ENCODE data around the gene TBX10.
"Not testable (repeated sequence)": the region's sequence is repeated elsewhere in the genome, so short reads cannot be mapped to it uniquely, and the experiment has no call there.

Gene TBX10

DNA sequence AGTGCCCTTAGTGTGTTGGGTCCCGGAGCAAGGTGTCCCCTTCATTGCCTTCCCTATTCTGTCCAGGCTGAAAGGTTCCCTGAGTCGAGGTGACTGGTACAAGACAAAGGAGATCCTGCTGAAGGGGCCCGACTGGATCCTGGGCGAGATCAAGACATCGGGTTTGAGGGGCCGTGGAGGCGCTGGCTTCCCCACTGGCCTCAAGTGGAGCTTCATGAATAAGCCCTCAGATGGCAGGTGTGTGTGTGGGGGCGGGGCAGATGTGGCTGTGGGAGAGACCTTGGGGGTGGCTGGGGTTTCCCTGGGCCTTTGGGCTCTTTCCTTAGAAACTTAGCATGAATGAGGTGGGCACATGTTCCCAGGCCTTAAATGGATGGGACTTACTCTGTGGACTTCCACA, 31.1 kb downstream of the TBX10 start:
- TF ChIP-seq, protein P1, sequence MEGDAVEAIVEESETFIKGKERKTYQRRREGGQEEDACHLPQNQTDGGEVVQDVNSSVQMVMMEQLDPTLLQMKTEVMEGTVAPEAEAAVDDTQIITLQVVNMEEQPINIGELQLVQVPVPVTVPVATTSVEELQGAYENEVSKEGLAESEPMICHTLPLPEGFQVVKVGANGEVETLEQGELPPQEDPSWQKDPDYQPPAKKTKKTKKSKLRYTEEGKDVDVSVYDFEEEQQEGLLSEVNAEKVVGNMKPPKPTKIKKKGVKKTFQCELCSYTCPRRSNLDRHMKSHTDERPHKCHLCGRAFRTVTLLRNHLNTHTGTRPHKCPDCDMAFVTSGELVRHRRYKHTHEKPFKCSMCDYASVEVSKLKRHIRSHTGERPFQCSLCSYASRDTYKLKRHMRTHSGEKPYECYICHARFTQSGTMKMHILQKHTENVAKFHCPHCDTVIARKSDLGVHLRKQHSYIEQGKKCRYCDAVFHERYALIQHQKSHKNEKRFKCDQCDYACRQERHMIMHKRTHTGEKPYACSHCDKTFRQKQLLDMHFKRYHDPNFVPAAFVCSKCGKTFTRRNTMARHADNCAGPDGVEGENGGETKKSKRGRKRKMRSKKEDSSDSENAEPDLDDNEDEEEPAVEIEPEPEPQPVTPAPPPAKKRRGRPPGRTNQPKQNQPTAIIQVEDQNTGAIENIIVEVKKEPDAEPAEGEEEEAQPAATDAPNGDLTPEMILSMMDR (IDR thresholded peaks at IDR 0.05; ENCODE audit: low read length, missing control alignments), result no peak
- DNase-seq (ENCODE audit: low read depth), result no peak

DNA sequence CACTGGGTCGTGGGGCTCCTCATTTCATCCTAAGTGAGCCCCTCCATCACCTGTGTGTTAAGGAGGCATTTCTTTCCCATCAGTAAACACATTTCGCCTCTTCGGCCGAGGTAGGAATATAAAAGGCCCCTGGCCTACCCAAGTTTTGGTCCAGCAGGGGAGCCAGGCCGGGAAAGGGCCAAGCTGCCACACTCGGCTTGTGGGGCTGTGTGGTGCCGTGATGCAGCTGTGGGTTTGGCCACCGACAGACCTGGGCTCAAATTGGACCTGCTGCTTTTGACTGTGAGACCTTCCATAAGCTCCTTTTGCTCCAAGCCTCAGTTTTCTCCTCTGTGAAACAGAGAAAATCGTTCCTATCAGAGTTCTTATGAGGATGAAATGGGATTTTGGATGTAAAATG, 32.1 kb downstream of the TBX10 start:
- TF ChIP-seq, protein P1 (IDR thresholded peaks at IDR 0.05; ENCODE audit: low read length, missing control alignments), result no peak
- H3K4me3 ChIP-seq (replicated peaks; ENCODE audit: low read depth, low read length), result peak overlapping the region; percentile 94

More for the DNA sequence above, 31.1 kb downstream of the TBX10 start:
- H3K4me3 ChIP-seq (replicated peaks; ENCODE audit: low read depth, low read length), result no peak overlapping the region

DNA sequence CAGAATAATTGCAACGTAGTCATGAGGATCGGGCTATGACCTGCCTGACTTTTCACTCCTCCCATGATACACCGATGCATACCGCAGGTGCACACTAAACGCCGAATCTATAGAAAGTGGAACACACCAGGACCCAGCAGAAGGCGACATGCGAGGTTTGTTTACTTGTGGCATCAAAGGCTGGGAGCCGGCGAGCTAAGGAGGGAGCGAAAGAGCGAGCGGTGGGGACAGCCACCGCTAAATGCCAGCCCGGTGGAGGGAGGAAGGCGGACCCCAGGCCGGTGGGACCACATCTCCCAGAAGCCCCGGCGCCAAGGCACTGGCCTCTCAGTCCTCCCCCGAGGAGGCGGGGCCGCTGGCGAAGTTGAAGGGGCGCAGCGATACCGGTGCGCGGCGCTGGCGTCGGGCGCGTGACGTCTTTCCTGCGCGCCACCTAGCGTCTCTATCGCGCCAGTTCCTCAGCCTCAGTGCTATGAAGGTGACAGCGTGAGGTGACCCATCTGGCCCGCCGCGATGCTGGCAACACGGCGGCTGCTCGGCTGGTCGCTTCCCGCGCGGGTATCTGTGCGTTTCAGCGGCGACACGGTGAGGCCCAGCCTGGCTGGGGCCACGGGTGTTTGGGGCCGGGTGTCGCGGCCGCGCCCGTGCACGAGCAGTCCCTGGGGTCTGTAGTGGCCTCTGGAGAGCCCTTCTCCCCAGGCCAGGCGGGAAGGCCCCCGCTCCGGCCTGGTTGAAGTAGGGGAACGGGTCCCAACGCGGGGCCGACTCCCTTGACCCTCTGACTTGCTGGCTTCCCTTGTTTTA, 32.9 kb downstream of the TBX10 start, which contains the start of gene NDUFV1:
NDUFV1 (plus strand) TSS at position 445 of the 804 bp plus-strand sequence; CDS start at position 514, 69 bp downstream.
- H3K4me3 ChIP-seq (replicated peaks; ENCODE audit: low read depth, low read length), result peak within 1 kb of the TSS; percentile 94
- TF ChIP-seq, protein P1 (IDR thresholded peaks at IDR 0.05; ENCODE audit: low read length, missing control alignments), result peak; percentile 33
- DNase-seq (ENCODE audit: low read depth), result peak; percentile 93

More for the DNA sequence above, 32.1 kb downstream of the TBX10 start:
- no peak for DNase-seq (ENCODE audit: low read depth)

DNA sequence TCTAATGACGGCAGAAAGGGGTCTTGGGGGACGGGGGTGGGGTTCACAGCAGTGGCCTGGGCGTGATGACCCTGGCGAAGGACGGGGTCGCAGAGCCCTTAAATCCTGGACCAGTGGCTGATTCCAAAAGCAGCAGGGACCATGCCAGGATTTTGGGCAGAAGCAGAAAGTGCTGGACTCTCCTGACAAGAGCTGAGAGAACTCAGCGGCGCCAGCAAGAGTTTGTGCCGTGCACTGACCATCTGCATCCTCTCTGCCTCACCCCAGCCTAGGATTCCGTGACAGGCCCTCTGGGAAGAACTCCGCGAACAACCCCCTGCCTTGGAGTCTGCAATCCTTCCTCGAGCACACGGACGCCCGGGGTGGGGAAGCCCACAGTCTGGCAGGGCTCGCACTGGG, 33.5 kb downstream of the TBX10 start:
- TF ChIP-seq, protein P1 (IDR thresholded peaks at IDR 0.05; ENCODE audit: low read length, missing control alignments), result no peak
- peak overlapping the region; percentile 94 for H3K4me3 ChIP-seq (replicated peaks; ENCODE audit: low read depth, low read length)
- DNase-seq (ENCODE audit: low read depth), result peak; percentile 8

DNA sequence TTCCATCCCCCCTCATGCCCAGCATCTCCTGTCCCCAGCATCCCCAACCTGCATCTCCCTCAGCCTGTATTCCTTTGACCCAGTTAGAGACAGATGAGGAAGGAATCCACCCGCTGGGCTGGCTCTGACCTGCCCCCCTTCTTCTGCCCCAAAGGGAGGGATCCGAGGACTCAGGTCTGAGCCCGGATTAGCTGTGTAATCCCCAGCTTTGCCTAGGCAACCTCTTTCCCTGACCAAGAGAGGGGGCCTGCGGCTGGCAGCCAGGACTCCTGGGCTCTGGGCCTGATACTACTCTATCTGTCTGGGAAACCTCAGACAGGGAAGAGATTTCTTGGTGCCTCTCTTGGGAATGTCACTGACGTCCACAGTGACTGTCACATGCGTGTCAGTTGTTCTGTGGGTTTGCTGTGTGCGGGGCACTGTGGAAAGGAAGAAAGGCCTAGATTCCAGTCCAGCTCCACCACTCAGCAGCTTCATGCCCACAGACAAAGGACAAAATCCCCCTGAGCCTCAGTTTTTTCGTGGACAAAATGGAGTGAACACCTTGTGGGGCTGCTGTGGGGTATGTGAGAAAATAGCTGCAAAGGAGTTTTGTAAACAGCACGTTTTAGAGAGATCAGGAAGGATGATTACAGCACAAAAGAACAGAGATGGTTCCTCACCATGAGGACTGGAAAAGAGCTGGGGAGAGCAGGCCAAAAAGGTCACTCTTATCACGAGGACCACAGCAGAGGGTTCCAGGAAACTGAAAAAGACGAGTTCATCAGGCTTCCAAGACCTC, 34.1 kb downstream of the TBX10 start:
- TF ChIP-seq, protein P1 (IDR thresholded peaks at IDR 0.05; ENCODE audit: low read length, missing control alignments), result no peak
- DNase-seq (ENCODE audit: low read depth), result no peak
- no peak overlapping the region for H3K4me3 ChIP-seq (replicated peaks; ENCODE audit: low read depth, low read length)

DNA sequence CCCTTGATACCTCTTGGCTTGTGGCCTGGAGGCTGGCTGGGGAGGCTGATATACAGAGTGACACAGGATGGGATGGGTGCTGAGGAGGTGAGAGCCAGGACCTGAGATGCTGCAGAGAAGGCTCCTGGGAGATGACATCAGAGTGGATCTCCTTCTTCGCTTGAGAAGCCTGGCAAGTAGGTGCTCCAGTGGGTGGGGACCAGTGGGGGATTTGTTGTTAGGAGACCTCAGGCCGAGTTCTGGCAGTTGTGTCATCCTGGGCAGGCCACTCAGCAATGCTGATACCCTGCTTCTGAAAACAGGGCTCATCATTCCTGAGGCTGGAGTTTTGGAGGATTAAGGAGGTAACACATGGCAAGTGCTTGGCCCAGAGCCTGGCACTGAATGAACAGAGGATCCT, 34.7 kb downstream of the TBX10 start:
- H3K4me3 ChIP-seq (replicated peaks; ENCODE audit: low read depth, low read length), result no peak overlapping the region
- TF ChIP-seq, protein P1 (IDR thresholded peaks at IDR 0.05; ENCODE audit: low read length, missing control alignments), result no peak
- DNase-seq (ENCODE audit: low read depth), result no peak

DNA sequence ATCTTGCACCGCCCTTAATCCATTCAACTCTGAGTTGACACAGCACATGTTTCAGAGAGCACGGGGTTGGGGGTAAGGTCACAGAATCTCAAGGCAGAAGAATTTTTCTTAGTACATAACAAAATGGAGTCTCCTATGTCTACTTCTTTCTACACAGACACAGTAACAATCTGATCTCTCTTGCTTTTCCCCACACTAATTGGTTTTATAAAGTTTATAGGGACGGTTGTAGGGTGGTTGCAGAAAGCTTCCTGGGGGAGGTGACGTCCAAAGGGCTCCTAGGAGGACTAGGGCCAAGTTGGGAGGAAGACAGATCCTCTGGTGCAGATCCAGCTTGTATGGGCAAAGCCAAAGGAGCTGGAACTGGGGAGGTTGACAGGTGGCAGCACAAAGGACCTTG, 35.4 kb downstream of the TBX10 start:
- H3K4me3 ChIP-seq (replicated peaks; ENCODE audit: low read depth, low read length); DNase-seq (ENCODE audit: low read depth): not testable (repeated sequence)

Measured in fibroblast of pulmonary artery (primary cell).